Measurements from ENCODE around the gene RAPGEF5.

The RAPGEF5 gene

GRCh38 chr7:22344655-22345054 lies 12.3 kb downstream of the RAPGEF5 start:
- H3K27me3 ChIP-seq (replicated peaks): no peaks in the 10 kb centered on the region
- no peak overlapping the region for H3K27ac ChIP-seq
- H3K4me3 ChIP-seq (ENCODE audit: low read depth, low read length): no peak overlapping the region
- H3K36me3 ChIP-seq (replicated peaks): no peaks in the 10 kb centered on the region
- in situ Hi-C loops (cut with HindIII; ENCODE audit: low pct_ligation_motif_present, low sequenced_read_pairs): no loop called here
- TF ChIP-seq CTCF (IDR thresholded peaks at IDR 0.05; ENCODE audit: low read depth, low read length, missing control alignments): no peak
- no peak for DNase-seq

- Histone ChIP-seq H3K27ac (no peak overlapping the region), H3K36me3 (replicated peaks) (no peaks in the 10 kb centered on the region), H3K27me3 (replicated peaks) (no peaks in the 10 kb centered on the region), H3K4me3 (ENCODE audit: low read depth, low read length) (no peak overlapping the region)
- in situ Hi-C loops (cut with HindIII; ENCODE audit: low pct_ligation_motif_present, low sequenced_read_pairs): no loop called here
- no peak for DNase-seq
- TF ChIP-seq CTCF (IDR thresholded peaks at IDR 0.05; ENCODE audit: low read depth, low read length, missing control alignments): no peak
Measured at GRCh38 chr7:22343612-22344011, 13.3 kb downstream of the RAPGEF5 start.

- Histone ChIP-seq H3K36me3 (replicated peaks) (no peaks in the 10 kb centered on the region), H3K27me3 (replicated peaks) (no peaks in the 10 kb centered on the region), H3K27ac (no peak overlapping the region), H3K4me3 (ENCODE audit: low read depth, low read length) (no peak overlapping the region)
- no peak for TF ChIP-seq CTCF (IDR thresholded peaks at IDR 0.05; ENCODE audit: low read depth, low read length, missing control alignments)
- DNase-seq: no peak
- in situ Hi-C loops (cut with HindIII; ENCODE audit: low pct_ligation_motif_present, low sequenced_read_pairs): no loop called here
Measured at GRCh38 chr7:22343071-22343470, 13.9 kb downstream of the RAPGEF5 start.

GRCh38 chr7:22339725-22340390 lies 17.1 kb downstream of the RAPGEF5 start:
- H3K27ac ChIP-seq: no peak overlapping the region
- H3K4me3 ChIP-seq (ENCODE audit: low read depth, low read length): no peak overlapping the region
- no peaks in the 10 kb centered on the region for H3K36me3 ChIP-seq (replicated peaks)
- no peaks in the 10 kb centered on the region for H3K27me3 ChIP-seq (replicated peaks)
- no peak for TF ChIP-seq CTCF (IDR thresholded peaks at IDR 0.05; ENCODE audit: low read depth, low read length, missing control alignments)
- in situ Hi-C loops (cut with HindIII; ENCODE audit: low pct_ligation_motif_present, low sequenced_read_pairs): no loop called here
- no peak for DNase-seq

- no peak for TF ChIP-seq CTCF (IDR thresholded peaks at IDR 0.05; ENCODE audit: low read depth, low read length, missing control alignments)
- no peaks in the 10 kb centered on the region for H3K27me3 ChIP-seq (replicated peaks)
- DNase-seq: no peak
- no peak overlapping the region for H3K27ac ChIP-seq
- no peaks in the 10 kb centered on the region for H3K36me3 ChIP-seq (replicated peaks)
- no peak overlapping the region for H3K4me3 ChIP-seq (ENCODE audit: low read depth, low read length)
- in situ Hi-C loops (cut with HindIII; ENCODE audit: low pct_ligation_motif_present, low sequenced_read_pairs): no loop called here
Measured at GRCh38 chr7:22338877-22339276, 18.1 kb downstream of the RAPGEF5 start.

GRCh38 chr7:22338411-22338810 lies 18.5 kb downstream of the RAPGEF5 start:
- in situ Hi-C loops (cut with HindIII; ENCODE audit: low pct_ligation_motif_present, low sequenced_read_pairs): no loop called here
- TF ChIP-seq CTCF (IDR thresholded peaks at IDR 0.05; ENCODE audit: low read depth, low read length, missing control alignments): no peak
- no peaks in the 10 kb centered on the region for H3K36me3 ChIP-seq (replicated peaks)
- no peak for DNase-seq
- no peak overlapping the region for H3K4me3 ChIP-seq (ENCODE audit: low read depth, low read length)
- no peak overlapping the region for H3K27ac ChIP-seq
- H3K27me3 ChIP-seq (replicated peaks): no peaks in the 10 kb centered on the region

All from brain microvascular endothelial cell (primary cell).